T1000 (cell line): ENCODE data around the gene JAKMIP2.

Source experiments
- DNase-seq: peaks from one replicate; lab custom pipeline; 2025; ENCODE audit warnings: mixed read lengths; lab: John Stamatoyannopoulos, UW

JAKMIP2 gene

GRCh38 chr5:147788023-147788422 lies 5.5 kb upstream of the JAKMIP2 start:
- DNase-seq: no peak

GRCh38 chr5:147786142-147786541 lies 3.6 kb upstream of the JAKMIP2 start:
- no peak for DNase-seq

GRCh38 chr5:147784146-147784987 lies 1.8 kb upstream of the JAKMIP2 start:
- DNase-seq: no peak

GRCh38 chr5:147780924-147781573 lies 1.5 kb downstream of the JAKMIP2 start:
- no peak for DNase-seq

DNA sequence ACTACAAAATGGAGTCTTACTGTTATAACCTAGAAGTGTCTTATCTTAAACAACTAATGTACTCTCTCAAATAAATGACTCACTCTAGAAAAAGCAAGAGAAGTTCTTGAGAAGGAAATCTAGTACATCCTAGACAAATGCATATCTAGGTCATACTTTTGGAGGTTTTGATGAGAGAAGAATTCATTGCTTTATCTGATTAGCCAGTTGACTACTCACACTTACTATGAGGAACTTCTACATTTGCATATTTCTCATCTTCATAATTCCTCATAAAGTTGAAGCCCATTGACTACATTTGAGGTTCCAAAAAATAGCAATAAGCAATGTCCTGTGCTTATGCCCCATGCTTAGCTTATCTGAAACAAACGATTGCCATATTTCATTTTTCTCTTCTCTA lies 2.8 kb downstream of the JAKMIP2 start:
- no peak for DNase-seq

GRCh38 chr5:147776989-147777388 lies 5.5 kb downstream of the JAKMIP2 start:
- DNase-seq: no peak

DNA sequence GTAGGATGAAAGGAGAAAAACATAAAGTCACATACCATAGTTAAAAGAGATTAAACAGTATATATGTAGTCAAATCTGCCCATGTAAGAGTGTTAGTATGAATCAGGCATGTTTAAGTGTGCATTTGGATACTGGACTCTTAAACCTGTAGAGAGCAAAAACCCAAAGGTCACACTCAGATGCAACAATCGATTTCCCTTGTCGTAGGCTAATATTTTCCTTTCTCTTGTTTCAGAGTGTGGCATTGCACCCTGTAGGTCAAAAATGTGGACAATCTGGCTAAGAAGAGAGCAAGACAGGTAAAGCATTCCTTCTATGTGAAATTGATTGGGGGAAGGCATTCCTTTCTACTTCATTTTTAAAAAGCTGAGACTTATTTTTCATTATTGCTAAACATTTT lies 8.9 kb downstream of the JAKMIP2 start:
- no peak for DNase-seq

DNA sequence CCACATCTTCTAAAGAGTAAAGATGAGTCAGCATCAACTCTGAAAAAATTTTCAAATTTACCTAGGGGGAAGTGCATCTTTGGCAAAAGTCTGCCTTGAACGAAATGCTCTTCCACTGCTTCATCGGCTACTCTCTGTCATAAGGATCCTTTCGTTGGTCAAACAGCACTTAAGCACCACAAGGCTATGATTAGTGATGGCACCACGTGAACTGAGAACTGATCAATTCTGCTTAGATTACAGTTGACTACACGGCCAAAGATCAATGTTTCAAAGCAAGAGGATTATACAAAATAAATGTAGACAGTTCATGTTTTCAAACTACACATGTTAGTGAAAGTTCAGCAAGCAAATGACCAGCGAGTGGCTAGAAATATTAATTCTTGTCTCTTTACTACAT lies 9.4 kb downstream of the JAKMIP2 start:
- DNase-seq: no peak

GRCh38 chr5:147767048-147767447 lies 15.5 kb downstream of the JAKMIP2 start:
- DNase-seq: no peak

GRCh38 chr5:147763791-147764525 lies 18.6 kb downstream of the JAKMIP2 start:
- no peak for DNase-seq

DNA sequence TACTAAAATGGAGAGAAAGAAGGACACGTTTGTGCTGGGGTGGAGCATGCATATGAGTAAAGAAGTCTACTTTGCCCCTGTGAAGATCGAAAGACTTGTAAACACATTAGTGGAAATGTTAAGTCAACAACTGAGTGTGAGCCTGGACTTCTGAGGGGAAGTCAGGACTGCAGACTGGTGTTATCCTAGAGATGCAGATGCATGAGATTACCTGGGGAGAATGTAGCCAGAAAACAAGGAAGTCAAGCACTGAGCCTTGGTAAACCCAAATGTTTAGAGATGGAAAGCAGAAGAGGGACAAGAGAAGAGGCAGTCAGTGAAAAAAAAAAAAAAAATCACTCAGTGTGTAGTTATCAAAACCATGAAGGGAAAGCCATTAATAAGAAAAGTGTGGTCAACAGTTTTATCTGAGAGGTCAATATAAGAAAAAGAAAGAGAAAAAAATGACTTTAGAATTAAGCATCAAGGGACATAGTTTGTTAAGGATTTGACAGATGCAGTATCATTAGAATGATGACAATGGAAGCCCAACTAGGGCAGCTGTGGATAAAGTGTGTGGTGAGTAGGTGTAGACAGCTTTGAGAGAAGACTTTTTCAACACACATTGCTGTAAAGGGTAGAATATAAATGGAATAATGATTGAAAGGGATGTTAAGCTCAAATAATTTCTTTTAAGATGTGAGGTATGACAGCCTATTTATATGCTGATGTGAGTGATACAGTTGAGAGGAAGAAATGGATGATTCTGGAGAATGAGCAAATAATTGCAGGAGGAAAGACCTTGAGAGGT lies 22.2 kb downstream of the JAKMIP2 start:
- no peak for DNase-seq

GRCh38 chr5:147759441-147759840 lies 23.1 kb downstream of the JAKMIP2 start:
- DNase-seq: no peak

DNA sequence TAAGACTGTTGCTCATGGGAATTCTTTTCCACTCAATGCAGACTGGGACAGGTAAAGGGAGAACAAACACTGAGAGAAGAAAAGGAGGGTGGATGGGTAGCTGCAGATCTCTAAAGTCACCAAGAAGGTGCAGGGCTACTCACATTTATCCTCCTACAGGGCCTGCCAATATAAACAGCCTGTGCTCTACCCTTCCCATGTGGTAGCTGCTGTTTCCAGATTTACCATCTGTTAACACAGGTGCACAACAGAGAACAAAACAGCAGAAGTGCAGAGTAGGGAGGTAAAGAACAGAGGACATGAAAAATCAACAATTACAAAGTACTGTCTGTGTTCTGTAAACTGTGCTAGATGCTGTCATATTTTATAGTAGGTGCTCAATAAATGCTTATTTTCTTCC lies 26.0 kb downstream of the JAKMIP2 start:
- no peak for DNase-seq

DNA sequence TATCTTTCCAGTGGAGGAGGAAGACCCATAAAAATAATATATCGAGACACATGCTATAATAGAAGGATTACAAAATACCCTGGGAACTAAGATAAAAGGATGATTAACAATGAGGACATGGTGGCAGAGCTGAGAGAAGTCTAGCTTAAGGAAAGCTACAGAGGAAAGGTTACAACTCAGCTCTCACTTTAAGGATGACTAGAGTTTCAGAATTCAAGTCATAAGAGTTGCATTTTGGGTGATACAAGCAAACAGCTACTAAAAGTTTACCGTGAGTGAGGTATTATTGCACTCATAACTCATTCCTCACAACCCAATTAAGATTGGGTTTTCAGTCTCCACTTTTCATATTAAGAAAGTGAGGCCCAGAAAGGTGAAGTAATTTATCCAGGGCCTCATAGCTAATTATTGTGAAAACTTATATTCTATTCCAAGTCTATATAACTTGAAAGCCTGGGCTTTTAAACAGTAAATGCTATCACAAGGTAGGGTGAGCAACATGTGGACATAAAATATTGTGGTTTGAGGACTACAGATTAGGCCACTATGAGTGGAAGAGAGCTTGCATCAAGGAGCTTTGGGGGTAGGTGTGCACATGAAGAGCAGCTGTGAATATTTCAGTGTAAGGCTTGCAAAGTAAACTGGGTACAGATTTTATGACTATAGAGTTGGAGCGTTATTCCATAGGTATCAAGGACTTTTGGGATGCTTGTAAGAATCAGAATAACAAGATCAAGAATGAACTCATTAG lies 28.0 kb downstream of the JAKMIP2 start:
- no peak for DNase-seq

DNA sequence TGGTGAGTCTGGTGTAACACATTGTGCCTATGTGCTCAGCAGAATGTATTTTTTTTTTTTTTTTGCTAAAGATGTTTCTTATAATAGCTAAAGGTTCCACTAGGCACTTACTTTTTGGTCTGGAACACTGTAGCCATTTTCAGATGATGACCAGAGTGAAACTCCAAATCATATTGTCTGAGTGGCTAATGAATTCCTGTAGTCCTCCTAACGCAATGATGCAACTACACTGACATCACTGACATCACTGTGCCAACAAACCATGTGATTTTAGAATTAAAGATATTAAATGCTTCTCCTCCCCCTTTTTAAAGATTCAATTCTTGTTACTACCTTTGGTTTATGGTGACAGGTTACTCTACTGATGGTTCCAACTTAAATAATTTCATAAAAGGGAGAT lies 28.8 kb downstream of the JAKMIP2 start:
- no peak for DNase-seq

GRCh38 chr5:147752666-147753290 lies 29.8 kb downstream of the JAKMIP2 start:
- no peak for DNase-seq

GRCh38 chr5:147752033-147752432 lies 30.5 kb downstream of the JAKMIP2 start:
- DNase-seq: no peak

- no peak for DNase-seq
Measured at GRCh38 chr5:147751156-147751830, 31.2 kb downstream of the JAKMIP2 start.

- DNase-seq: no peak
Measured at GRCh38 chr5:147750065-147750464, 32.5 kb downstream of the JAKMIP2 start.

DNA sequence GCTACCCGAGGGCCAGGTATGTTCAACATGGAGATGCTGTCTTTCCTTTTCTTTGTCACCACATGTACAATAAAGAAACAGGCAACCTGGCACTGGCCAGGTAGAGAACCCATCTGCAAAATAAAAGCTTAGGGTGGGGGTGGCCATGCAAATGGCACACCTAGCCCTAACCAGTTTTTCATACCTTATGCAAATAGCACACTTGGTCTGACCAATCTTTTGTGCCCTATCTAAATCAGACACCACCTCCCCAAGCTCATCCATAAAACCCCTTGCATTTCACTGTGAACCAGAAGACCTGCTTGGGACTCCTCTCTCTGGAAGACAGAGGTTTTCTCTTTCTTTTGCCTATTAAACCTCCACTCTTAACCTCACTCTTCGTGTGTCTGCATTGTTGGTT lies 33.9 kb downstream of the JAKMIP2 start:
- no peak for DNase-seq
